ES-I3 (cell line): ENCODE results near the gene SMG1.
"Not testable (repeated sequence)": the region's sequence is repeated elsewhere in the genome, so short reads cannot be mapped to it uniquely, and the experiment has no call there.

ENCODE experiments used
- H3K36me3 ChIP-seq: 2 replicates; pipeline ENCODE4 v1.6.1; 2013; ENCODE audit warnings: mild to moderate bottlenecking, low read length, control low read depth, moderate library complexity; ENCODE audit not compliant: insufficient read depth
- H3K4me1 ChIP-seq: 2 replicates; pipeline ENCODE4 v1.6.1; 2013; ENCODE audit warnings: mild to moderate bottlenecking, control low read depth, low read length; ENCODE audit not compliant: insufficient read depth
- H3K9ac ChIP-seq: 2 replicates; pipeline ENCODE4 v1.6.1; 2013; ENCODE audit warnings: low read depth, mild to moderate bottlenecking, low read length, moderate library complexity
- H3K9me3 ChIP-seq: 2 replicates; pipeline ENCODE4 v1.6.1; 2013; ENCODE audit warnings: mild to moderate bottlenecking, low read length, moderate library complexity; ENCODE audit not compliant: control insufficient read depth, insufficient read depth

The SMG1 gene

DNA sequence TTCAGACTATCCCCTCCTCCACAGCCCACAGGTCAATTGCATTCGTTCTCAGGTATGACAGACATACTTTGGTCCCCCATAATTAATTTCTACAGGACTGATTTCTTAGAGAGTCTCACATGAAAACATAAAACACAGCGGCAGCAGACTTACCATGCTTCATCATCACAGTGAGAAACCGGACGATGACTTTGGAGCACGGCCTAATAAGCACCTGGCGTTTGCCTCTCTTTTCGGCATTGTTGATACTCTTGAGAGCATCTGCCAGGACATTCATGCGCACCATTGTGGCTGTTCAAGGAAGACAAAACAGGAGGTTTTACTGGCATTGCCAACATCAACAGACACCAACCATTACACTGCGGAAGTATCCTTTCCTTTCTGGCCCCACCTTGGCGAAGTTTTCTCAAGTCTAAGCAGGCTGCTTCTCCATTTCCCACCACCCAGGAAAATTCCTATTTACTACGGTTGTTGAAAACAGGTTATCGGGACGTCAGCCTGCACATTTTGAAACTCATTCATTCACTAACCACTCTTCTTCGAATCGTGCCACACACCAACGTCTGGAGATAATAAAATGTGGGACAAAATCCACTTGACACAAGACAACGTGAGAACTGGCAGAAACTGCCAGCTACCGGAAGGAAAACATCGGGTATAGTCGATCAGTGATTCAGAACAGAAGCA, 137.2 kb downstream of the SMG1 start:
- Histone ChIP-seq H3K4me1 (peaks cover 18% of the 10 kb centered on the region; the same call in 1 of the 2 replicates), H3K36me3 (peaks cover 53% of the 10 kb centered on the region), H3K9ac (peak overlapping the region; percentile 90), H3K9me3 (no peaks in the 10 kb centered on the region)

DNA sequence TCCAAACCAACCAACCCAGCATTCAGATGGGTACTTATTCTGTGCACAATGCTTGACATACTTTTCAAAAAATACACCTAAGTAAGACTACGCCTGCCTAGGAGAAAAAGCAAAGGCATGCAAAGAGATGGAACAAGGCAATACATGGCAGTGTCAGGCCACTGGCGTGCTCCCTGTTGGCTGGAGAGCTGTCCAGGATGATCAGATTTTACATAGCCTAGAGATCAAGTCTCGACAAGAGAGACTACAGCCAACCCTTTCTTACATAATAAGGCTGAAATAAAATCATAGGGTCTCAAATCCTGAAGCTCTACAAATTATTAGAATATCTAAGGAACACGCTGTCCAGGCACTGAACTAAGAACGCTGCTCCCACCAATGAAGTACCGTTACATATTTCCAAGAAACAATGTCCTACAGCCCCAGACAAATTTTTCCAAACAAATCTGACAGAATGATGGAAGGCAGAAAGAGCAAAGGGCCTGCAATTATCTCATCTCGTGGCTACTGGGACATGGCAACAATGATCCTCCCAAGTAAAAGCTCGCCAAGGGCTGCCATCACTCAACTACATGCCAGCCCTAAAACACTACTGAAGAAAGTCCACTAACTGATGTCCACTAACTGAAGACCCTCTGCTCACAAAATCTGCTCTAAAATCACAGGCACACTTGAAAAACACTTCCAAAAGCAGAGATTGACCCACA, 141.1 kb downstream of the SMG1 start:
- H3K9ac ChIP-seq: no peak overlapping the region
- H3K36me3 ChIP-seq: peaks cover 62% of the 10 kb centered on the region
- peaks cover 18% of the 10 kb centered on the region; the same call in 1 of the 2 replicates for H3K4me1 ChIP-seq
- H3K9me3 ChIP-seq: no peaks in the 10 kb centered on the region

DNA sequence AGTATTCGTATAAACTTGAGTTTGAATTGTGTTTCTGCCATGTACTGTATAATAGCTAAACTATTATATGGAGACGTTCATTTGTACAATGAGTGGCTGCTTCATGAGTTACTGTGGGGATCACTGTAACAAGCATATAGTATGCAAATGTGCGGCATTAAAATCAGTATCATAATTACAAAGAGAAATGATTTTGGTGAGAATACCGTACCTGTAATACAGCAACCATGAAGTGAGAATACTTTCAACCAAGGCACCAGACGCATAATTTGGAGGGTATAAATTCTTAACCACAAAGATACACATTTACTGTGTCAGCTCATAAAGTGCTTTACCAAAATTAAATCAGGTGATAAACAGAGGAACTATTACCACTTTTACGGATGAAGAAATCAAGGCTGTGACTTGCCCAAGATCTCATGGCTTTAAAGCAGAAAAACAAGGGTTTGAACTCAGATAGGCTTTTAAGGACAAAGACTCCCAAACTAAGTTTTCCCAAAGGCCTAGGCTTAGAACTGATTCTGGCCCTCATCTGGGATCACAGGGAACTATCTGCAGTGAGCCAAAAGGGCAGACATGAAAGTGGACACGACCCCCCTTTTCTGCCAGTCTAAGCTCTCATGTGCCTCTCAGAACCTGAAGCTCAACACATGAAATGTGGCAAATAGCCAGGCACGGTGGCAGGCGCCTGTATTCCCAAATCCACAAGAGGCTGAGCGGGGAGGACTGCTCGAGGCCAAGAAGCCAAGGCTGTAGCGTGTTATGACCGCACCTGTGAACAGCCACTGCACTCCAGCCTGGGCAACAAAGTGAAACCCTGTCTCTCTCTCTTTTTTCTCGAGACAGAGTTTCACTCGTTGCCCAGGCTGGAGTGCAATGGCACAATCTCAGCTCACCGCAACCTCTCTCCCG, 142.5 kb downstream of the SMG1 start:
- H3K9me3 ChIP-seq: no peaks in the 10 kb centered on the region
- no peak overlapping the region for H3K9ac ChIP-seq
- H3K36me3 ChIP-seq: peaks cover 56% of the 10 kb centered on the region
- peaks cover 16% of the 10 kb centered on the region; the same call in 1 of the 2 replicates for H3K4me1 ChIP-seq

DNA sequence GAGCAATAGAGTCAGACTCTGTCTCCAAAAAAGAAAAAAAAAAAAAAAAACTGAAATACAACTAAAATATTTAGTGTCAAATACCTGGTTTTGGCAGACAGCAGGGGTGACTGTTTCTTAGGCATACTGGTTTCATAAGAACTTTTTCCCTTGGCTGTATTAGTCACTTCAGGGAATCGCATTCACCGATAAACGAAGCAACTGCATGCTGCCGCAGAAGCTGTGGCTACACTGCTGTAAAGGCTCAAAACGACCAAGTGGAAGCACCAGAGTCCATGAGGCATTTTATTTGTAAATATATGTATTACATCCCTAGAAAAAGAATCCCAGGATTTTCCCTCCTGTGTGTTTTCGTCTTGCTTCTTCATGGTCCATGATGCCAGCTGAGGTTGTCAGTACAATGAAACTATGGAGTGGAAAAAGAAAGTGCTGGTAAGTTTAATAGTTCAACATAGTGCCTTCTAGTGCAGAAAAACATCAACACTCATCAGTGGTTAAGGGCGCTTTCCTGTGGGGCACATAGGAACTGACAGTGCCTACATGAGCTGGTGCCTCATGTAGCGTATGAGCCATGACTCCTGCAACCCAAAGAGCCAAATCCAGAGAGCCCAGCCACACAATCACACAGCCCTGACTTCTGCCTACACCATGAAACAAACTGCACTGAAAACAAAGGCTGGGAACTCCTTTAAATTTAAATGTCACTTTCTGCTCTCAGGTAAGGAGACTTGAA, 143.3 kb downstream of the SMG1 start:
- H3K9ac ChIP-seq: no peak overlapping the region
- H3K36me3 ChIP-seq: peaks cover 49% of the 10 kb centered on the region
- H3K4me1 ChIP-seq: peaks cover 8% of the 10 kb centered on the region; the same call in 1 of the 2 replicates

DNA sequence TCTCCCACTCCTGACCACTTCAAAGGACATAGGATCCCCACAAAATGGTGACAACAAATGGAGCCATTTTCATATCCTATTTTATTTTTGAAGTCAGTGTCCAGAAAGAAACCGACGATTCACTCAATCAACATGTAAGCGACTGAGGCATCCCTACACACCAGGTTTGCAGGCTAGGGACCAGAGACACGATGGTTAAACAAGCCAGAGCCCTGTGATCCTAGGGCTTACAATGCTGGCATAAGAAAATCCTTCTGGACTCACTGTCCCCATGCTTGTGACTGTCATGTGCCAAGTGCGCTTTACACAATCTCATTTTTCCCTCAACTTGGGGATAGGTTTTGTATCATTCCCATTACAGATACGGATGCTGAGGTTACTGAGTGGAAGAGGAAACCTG, 145.0 kb downstream of the SMG1 start:
- H3K4me1 ChIP-seq, H3K9me3 ChIP-seq, H3K9ac ChIP-seq: not testable (repeated sequence)
- peaks cover 35% of the 10 kb centered on the region for H3K36me3 ChIP-seq

More for the DNA sequence above, 143.3 kb downstream of the SMG1 start:
- no peaks in the 10 kb centered on the region for H3K9me3 ChIP-seq

DNA sequence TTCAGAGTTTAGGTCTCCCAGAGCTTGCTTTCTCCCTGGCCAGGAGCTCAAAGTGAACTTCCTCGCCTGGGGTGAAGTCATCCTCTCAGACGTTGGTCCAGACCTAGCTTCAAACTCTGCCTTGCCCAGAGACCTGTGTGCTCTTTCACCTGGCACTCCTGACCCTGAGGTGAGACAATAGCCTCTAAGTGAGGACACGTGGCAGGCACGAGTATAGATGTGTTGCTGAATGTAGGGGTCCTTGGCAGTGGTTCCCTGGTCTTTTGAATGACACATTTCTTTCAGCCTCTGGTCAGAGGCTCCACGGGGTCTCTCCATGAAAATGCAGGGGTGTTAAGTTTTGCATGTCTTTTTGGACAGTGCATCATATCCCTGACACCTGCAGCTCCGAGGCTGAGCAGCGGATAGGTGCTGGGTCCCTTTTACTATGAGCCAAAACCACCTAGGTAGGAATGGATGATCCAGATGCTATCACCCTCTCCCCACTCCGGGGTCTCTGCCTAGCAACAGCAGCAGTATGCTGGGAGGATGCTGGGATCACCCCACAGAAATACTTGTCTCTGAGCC, 145.7 kb downstream of the SMG1 start:
- not testable (repeated sequence) for H3K4me1 ChIP-seq, H3K9ac ChIP-seq, H3K9me3 ChIP-seq
- H3K36me3 ChIP-seq: peaks cover 29% of the 10 kb centered on the region

DNA sequence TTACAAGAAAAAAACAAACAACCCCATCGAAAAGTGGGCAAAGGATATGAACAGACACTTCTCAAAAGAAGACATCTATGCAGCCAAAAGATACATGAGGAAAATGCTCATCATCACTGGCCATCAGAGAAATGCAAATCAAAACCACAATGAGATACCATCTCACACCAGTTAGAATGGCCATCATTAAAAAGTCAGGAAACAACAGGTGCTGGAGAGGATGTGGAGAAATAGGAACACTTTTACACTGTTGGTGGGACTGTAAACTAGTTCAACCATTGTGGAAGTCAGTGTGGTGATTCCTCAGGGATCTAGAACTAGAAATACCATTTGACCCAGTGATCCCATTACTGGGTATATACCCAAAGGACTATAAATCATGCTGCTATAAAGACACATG, 148.5 kb downstream of the SMG1 start:
- H3K9me3 ChIP-seq, H3K4me1 ChIP-seq, H3K9ac ChIP-seq, H3K36me3 ChIP-seq: not testable (repeated sequence)

DNA sequence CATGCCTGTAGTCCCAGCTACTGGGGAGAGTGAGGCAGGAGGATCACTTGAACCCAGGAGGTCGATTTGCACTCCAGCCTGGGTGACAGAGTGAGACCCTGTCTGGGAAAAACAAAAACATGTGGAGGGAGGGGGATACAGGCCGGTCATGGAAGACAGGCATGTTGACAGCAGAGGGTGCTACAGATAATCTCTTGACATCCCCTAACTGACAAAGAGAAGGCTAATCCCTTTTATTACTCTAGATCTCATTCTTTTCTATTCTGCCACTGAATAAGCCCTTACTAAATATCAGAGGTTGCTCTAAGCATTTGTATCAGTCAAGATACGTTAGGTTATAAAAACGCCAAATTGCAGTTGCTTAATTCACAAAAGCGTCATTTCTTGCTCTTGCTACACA, 149.9 kb downstream of the SMG1 start:
- H3K36me3 ChIP-seq, H3K4me1 ChIP-seq, H3K9me3 ChIP-seq, H3K9ac ChIP-seq: not testable (repeated sequence)

DNA sequence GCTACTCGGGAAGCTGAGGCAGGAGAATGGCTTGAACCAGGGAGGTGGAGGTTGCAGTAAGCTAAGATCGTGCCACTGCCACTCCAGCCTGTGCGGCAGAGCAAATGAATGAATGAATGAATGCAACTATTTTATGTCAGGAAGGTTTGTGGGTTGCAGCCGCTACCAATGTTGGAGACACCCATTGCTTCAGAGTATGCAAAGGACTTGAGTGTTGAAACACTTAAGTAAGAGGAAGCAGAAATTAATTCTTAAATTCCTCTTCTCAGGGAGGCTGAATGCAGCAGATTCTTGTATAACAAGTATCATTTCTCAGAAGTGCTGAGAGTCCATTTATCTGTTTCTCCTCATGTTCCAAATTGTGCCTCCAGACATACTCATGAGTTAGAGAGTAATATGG, 151.6 kb downstream of the SMG1 start:
- H3K9ac ChIP-seq, H3K36me3 ChIP-seq, H3K4me1 ChIP-seq, H3K9me3 ChIP-seq: not testable (repeated sequence)

DNA sequence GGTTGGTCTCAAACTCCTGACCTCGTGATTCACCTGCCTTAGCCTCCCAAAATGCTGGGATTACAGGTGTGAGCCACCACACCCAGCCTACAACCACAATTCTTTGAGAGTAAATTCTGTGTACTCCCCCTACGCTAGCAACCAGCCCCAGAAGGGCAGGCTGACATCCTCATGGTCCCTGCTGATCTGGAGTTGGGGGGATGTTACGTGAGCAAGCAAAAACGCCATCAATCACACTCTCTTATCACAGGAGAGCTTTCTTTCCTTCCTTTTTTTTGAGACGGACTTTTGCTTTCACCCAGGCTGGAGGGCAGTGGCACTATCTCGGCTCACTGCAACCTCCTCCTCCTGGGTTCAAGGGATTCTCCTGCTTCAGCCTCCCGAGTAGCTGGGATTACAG, 154.0 kb downstream of the SMG1 start:
- H3K9me3 ChIP-seq, H3K36me3 ChIP-seq, H3K4me1 ChIP-seq, H3K9ac ChIP-seq: not testable (repeated sequence)

DNA sequence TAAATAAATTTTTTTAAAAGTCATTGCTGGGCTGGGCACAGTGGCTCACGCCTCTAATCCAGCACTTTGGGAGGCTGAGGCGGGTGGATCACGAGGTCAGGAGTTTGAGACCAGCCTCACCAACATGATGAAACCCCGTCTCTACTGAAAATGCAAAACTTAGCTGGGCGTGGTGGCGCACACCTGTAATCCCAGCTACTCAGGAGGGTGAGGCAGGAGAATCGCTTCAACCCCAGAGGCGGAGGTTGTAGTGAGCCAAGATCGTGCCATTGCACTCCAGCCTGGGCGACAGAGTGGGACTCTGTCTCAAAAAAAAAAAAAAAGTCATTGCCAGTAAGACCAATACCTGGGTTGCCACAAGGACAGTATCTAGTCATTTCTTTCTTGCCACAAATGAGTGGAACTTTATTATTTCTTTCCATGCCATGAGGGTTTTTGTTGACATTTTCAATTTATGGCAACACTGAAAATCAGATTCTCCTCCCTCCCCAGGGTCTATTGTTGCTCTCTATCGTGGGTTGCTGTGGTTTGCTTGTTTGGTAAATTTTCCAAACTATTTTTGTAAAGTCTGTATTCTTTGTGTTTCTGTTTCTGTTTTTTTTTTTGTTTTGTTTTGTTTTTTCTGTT, 155.8 kb downstream of the SMG1 start:
- H3K36me3 ChIP-seq, H3K4me1 ChIP-seq, H3K9ac ChIP-seq, H3K9me3 ChIP-seq: not testable (repeated sequence)

DNA sequence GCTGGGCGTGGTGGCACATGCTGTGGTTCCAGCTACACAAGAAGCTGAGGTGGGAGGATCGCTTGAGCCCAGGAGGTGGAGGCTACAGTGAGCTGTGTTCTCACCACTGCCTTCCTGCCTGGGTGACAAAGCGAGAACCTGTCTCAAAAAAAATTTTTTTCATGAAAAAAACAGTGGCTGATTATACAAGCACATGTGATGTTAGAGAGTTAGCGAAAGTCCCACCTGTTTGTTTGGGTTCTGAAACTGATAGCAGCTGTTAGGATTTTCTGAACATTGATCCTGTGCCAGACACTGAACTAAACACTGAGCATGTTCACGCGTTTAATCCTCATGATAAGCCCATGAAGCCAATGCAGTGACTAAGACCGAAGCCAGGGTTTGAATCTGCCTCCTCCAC, 159.0 kb downstream of the SMG1 start:
- not testable (repeated sequence) for H3K9ac ChIP-seq, H3K36me3 ChIP-seq, H3K9me3 ChIP-seq, H3K4me1 ChIP-seq

DNA sequence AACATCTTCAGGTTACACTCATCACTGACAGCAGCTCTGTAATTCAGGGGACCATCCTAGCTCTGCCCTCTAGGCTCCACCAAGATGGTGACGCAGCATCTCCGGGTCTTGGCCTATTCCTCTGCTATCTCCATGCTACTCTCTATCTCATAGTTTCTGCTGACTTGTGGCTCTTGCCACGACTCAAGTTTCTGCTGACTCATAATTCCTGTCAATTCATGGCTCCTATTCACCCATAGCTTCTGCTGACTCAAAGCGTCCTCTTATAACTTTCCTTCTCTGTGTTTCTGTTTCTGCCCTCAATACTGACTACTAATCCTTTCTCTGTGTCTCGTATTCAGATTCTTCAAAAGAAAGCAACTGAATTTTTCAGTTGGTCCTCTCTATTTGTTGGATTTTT, 163.5 kb downstream of the SMG1 start:
- H3K9me3 ChIP-seq, H3K9ac ChIP-seq, H3K4me1 ChIP-seq, H3K36me3 ChIP-seq: not testable (repeated sequence)
